ENCODE data around the gene ALK.

Gene ALK

DNA sequence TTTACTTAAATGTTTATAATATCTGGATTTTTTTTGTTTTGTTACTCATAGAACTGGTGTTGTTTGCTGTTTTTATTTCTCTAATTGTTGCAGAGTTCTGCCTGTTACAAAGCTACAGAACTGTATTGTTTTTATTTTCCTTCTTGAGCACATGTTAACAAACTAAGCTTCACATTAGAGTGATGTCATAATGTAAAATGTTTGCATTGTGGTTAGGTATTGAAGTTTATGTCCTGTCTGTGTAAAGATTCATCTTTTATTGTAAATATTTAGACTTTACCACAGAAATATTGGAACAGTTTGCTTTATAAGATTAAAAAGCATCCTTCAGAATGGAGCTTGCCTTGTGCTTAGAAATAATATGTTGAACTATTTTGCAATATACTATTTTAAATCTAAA lies 738.5 kb downstream of the ALK start:
- DNase-seq (ENCODE audit: low read depth in 2 of 3, low spot score in 2 of 3), result no peak

DNA sequence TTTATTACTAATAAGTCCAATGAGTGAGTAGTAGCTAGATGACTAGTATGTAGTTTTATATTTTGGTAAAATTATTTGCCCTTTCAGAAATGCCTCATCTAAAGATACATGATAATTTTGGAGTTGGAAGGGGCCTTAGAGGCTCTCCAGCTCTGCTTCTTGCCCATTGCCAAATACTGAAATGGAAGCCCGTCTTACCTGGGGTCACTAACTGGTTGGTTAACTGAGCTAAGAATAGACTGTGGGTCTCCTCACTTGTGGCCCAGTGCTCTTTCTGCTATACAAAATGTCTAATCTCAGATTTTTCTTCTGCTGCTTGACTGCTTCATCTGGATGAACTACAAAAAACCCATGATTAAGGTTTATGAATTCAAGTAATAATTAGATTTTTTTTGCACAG lies 739.1 kb downstream of the ALK start:
- DNase-seq (ENCODE audit: low read depth in 2 of 3, low spot score in 2 of 3), result no peak

GRCh38 chr2:29175338-29175737 lies 746.0 kb downstream of the ALK start:
- no peak for DNase-seq (ENCODE audit: low read depth in 2 of 3, low spot score in 2 of 3)

GRCh38 chr2:29174937-29175336 lies 746.4 kb downstream of the ALK start:
- DNase-seq (ENCODE audit: low read depth in 2 of 3, low spot score in 2 of 3), result no peak

DNA sequence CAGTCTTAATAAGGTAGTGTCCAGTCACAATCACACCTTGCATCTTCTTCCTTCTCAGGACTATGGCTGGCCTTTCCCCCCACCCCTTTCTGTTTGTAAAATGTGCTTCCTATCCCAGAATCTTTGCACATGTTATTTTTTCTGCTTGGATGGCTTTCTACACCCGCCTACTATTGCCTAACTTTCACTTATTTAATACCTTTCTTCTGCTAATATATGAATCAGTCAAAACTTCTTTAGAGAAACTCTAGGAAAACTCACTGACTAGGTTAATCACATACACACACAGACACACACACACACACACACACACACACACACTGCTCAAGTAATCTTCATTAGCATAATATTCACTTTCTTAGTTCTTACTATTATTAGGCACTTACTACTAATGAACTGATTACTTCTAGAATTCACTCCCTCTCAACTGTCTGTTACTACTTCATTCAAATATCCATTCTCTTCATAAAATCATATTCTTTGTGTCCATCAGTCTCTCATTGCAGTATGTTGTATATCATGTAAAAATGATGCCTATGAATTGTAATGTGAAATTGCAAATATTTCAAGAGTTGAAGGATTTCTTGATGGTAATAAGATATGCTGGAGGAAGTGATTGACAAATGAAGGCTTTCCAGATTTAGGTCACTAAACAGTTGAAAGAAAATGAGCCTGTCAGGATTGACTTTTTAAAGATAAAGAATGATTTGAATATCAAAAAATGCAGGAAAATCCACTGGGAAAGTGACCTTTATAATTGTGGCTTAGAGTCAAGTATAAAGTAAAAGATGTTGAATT lies 754.9 kb downstream of the ALK start:
- no peak for DNase-seq (ENCODE audit: low read depth in 2 of 3, low spot score in 2 of 3)

DNA sequence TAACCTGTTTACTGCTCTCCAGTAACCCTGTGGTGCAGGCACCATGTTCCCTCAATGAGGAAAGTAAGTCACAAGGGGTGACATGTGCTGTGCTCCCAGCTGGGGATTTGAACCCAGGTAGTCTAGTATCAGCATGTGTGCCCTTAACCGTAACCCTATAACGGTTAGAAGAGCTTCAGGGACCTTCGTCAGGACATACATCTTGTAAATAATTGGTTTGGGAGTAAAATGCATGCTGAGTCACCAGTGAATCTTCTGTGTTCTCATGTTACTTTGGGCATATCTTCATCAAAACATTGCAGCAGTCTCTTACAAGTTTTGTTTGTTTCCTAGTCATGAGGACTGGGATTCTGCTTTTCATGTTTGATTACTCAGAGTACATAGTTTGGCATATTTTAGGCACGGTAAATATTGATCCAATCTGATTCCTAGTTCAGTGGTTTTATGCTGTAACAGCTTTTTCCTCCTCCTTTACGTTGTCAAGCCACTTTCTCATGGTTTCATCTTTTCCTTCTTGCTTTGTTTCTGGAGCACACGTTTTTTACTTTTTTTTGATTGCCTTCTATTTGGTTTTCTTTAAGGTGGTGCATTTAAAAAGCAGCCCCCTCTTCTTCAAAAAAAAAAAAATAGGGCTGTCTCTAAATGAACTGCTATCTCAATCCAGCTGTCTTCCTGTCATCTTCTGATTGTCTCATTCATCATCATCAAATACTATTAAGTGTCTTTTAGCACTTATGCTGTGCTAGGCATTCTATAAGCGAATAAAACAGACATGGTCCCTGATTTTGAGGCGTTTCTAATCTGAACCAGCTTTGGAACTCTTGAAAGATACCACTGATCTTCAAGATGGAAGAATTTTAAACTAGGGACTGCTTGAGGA lies 755.8 kb downstream of the ALK start:
- DNase-seq (ENCODE audit: low read depth in 2 of 3, low spot score in 2 of 3), result no peak

DNA sequence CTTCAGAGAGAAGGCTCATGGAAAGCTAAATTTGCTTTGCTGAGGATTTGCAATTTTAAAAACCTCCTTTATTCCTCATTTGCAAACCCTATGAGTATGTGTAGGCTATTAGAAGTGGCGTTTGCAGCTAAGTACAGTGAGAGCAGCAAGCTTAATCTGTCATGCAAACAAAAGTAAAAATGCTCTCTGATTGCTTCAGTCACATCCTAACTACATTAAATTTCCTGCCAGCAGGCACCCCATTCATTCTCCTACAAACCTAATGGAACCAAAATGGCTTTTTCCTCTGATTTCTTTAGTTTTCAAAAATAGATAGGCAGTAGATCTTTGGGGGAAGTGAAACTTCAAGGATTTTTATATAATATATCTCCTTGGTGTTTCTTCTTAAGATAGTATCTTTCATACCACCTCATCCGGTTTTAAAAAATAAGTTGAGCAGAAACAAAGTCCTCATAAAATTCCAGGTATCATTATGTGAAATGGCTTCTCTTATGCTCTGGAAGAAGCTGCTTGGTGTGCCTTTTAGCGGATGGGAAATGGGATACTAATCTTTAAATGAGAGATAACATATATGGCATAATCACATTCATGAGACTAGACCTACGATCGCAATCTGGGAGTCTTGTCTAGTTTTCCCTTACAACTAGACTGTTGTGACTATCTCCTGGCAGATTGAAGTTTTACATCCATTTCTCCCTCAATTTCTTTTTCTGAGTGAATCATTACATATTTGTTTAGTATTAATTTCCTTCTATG lies 757.1 kb downstream of the ALK start:
- DNase-seq (ENCODE audit: low read depth in 2 of 3, low spot score in 2 of 3), result no peak

GRCh38 chr2:29162204-29162928 lies 759.0 kb downstream of the ALK start:
- no peak for DNase-seq (ENCODE audit: low read depth in 2 of 3, low spot score in 2 of 3)

- DNase-seq (ENCODE audit: low read depth in 2 of 3, low spot score in 2 of 3), result no peak
These were observed 761.2 kb downstream of the ALK start for GRCh38 chr2:29160184-29160583.

- no peak for DNase-seq (ENCODE audit: low read depth in 2 of 3, low spot score in 2 of 3)
These were observed 762.3 kb downstream of the ALK start for GRCh38 chr2:29159125-29159524.

DNA sequence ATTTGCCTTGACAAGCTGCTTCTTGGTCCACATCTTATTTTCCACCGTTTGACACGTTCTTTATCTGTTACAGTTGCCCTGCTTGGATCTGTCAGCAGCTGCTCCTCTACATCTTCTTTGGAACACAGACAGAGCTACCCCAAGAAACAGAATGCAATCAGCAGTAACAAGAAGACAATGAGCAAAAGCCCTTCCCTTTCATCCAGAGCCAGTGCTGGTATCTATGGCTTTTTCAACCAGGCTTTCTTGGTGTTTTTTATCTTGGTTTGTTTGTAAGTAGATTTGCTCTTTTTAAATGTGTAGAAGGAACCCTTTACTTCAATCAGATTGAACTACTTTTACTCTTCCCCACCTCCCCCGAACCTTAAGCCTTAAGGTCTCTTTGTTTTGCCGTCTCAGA lies 764.3 kb downstream of the ALK start:
- DNase-seq (ENCODE audit: low read depth in 2 of 3, low spot score in 2 of 3), result no peak

GRCh38 chr2:29155578-29155977 lies 765.8 kb downstream of the ALK start:
- no peak for DNase-seq (ENCODE audit: low read depth in 2 of 3, low spot score in 2 of 3)

DNA sequence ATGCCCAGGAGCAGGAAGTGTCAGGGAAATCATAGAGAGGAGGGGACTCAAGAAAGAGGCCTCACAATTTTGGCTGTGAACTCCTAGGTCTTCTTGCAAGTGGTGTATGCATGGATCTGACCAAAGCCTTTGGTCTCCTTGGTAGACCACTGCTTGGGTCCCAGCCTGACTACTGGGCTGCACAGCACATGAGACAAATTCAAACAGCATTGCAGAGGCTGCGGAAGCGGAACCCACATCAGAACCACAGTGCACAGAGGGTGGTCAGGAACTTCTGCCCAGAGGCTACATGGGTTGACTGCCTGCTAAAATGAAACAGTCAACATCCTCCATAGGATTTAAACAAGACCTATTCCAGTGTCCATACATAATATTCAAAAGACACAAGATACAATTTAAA lies 766.8 kb downstream of the ALK start:
- DNase-seq (ENCODE audit: low read depth in 2 of 3, low spot score in 2 of 3), result no peak

- DNase-seq (ENCODE audit: low read depth in 2 of 3, low spot score in 2 of 3), result no peak
These were observed 773.4 kb downstream of the ALK start for GRCh38 chr2:29147963-29148362.

DNA sequence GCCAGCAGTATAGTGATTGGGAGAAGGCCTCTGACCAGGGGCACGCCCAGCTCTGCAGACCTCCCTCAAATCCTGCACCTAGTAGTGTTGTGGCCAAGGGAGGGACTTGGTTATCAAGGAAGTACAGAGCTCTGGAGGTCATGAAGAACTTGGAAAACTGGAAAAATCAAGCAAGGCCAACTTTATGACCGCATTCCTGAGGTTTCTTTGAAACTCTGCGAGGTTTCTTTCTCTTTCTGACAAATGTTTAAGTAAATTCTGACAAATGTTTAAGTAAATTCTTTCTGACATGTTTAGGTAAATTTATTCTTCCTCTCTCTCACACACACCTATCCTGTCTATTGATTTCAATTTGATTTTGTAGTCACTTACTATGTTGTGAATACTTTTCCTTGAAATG lies 775.2 kb downstream of the ALK start:
- no peak for DNase-seq (ENCODE audit: low read depth in 2 of 3, low spot score in 2 of 3)

DNA sequence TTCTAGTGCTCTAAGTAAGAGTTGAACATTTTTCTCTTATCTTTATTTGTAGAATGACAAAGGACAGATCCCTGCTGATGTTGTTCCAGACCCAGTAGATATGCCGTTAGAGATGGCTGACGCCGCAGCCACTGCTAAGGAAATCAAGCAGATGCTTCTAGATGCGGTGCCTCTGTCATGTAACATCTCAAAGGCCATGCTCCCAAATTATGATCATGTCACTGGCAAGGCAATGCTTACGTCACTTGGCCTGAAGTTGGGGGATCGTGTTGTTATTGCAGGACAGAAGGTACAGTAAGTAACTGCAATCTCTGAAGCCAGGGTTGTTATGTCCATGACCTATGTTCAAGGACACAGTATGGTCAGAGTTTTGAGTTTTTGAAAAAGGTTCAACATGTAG lies 777.7 kb downstream of the ALK start:
- no peak for DNase-seq (ENCODE audit: low read depth in 2 of 3, low spot score in 2 of 3)

All from activated CD8-positive, alpha-beta memory T cell treated with anti-CD3 and anti-CD28 coated beads for 48 hours (primary cell).